ENCODE data around the gene HYAL4.

The HYAL4 gene

DNA sequence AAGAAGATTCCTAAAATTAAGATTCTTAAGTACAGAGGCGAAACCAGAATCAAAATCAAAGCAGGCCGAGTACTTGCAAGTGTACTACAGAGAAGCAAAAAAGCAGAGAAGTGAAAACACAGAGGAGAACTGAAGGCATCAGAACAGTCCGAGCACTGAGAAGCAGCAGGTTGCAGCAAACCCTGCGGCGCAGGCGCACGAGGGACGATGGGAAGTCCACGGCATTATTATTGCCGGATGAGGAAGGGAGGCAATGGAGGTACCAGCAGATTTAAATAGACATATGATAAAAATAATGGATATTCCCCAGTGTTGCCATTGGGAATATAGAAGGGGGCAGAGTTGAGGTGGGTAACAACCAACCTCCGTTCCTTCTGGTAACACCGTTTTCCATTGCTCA, 72.9 kb downstream of the HYAL4 start:
- DNase-seq = no peak

DNA sequence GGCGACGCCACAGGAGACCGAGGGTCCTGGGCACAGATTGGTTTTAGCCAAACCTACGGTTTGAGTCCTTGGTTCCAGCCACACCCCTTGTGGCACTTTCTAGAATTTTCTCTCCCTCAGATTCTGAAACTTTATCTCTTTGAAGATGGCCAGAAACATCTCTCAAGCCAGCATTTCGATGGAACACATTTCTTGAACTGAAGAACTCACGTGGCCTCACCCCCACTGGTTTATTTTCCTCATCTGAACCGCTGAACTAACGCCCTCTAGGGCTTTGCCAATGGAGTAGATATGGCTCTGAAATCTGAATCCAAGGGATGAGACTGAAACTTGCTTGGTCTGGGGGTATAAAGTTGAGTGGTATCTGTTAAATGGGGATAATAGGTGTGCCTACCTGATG, 73.3 kb downstream of the HYAL4 start:
- no peak for DNase-seq

DNA sequence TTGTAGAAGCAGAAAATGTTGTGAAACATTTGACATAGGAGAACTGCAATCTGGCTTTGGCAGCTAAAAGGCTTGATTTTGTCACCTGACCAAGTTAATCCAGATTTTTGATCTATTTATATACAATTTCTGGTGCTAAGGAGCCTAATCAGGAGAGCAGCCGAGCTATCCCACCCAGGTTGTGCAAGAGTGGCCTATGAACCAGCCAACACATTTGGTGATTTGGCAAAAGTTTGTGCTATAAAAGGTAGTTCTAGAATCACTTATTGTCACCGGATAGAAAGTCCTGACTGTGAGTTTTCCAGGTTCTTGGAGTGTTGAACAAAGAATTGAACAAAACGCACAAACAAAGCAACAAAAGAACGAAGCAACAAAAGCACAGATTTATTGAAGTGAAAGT, 78.6 kb downstream of the HYAL4 start:
- DNase-seq = no peak

DNA sequence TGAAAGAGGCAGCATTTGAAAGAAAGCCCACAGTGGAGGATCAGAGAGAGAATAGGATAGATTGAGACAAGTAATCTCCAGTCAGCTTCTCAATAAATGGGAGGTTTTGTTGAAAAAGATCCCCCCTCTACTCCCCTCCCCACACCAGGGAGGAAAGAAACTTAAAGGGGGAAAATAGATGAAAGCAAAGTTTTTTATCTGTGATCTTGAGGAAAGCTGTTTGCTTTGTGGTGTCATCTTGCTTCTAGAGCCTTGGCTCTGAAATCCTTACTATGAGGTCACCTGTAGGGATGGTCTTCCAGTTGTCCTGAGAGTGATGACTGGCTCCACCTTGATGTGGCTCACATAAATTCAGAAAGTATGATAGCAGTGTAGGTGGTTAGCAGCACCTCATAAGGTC, 80.0 kb downstream of the HYAL4 start, which contains the start of gene SPAM1:
SPAM1 (plus strand) TSS at position 301 of the 400 bp plus-strand sequence. CDS start 28,330 bp downstream, outside the sequence.
- no peak for DNase-seq
